T47D (cell line): ENCODE data around the gene TNKS1BP1.

Experiments
- DNase-seq, 2 experiments: peaks; one replicate each; pipeline versions ENCODE4 v3.0.0 to v3.0.0-alpha.2; 2011 to 2012; ENCODE audit warnings: low read depth in 1 of 2, low spot score in 1 of 2
- JUND ChIP-seq: IDR thresholded peaks from 2 replicates; pipeline ENCODE4 v1.6.1; 2012; ENCODE audit warnings: low read depth
- in situ Hi-C: cut with HindIII; loops from 2 replicates; pipeline ENCODE4 v1.10.0; 2016; ENCODE audit warnings: low sequenced_read_pairs, low pct_unique_long_range_greater_than_20kb

TNKS1BP1 gene

GRCh38 chr11:57256119-57256518 is 68.6 kb downstream of the TNKS1BP1 start:
- in situ Hi-C loops: no loop called here
- no peak for TF ChIP-seq JUND
- DNase-seq: no peak

DNA sequence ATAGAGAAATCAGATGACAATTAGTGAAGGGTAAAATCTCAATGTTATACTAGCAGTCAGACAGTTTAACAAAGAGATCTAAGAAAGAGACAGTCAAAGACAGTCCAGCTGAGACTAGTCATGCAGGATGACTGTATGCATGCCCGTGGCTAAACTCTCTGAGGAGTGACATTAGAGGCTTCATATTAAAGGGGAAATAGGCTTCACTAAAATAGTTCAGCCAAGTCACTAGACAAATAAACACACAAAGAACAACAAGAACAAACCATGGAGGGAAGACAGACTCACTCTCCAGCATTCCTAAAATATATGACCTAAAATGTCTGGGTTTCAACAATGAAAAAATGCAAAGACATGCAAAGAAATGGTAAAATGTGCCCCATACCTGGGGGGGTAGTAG is 69.1 kb downstream of the TNKS1BP1 start:
- DNase-seq: peak in 1 of 2 experiments; percentile 57
- no peak for TF ChIP-seq JUND
- in situ Hi-C loops: no loop called here

DNA sequence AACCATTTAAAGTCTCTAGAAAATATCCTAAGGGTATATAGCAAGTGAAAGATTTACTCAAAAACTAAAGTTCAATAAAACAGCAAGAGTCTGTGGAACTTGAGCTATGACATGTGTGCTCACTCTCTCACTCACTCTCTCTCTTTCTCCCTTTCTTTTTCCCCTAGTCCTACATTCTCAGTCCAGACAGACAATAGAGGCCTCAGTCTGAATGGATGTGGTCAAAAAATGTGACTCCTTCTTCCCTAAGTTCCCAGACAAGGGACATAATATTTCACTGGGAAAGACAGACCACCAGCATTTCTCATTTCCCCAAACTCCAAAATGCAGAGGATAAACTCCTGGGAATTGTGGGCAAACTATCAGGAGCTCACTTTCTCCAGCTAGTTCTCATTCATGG is 70.1 kb downstream of the TNKS1BP1 start:
- TF ChIP-seq JUND: no peak
- in situ Hi-C loops: no loop called here
- no peak for DNase-seq

- in situ Hi-C loops: no loop called here
- peak in 1 of 2 experiments; percentile 21 for DNase-seq
- TF ChIP-seq JUND: no peak
Observed at GRCh38 chr11:57251491-57252104, 73.2 kb downstream of the TNKS1BP1 start.

DNA sequence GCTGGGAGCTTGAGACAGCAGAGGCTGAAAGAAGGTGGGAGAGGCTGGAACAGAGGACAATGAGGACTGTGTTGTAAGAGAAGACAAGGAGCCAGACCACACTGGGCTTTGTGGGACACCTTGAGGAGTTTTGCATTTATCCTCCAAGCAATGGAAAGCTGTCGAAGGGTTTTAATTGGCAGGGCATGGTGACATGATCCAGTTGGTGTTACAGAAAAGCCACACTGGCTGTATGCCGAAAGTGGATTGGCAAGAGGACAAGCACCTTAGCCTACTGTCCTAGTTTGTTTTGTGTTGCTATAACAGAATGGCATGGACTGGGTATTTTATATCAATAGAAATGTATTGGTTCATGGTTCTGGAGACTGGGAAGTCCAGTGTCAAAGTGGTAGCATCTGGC is 73.7 kb downstream of the TNKS1BP1 start:
- in situ Hi-C loops: no loop called here
- TF ChIP-seq JUND: no peak
- DNase-seq: peak in 1 of 2 experiments; percentile 63
